A549 (cell line): ENCODE data around the gene TSSK6. TPM values are rescaled to one million over a fixed set of nuclear protein-coding genes. Genes with fewer than 3 reads are reported as not detected.

Experiments
- ATAC-seq, 2 experiments: fragments of 200-7000 bp in 1 of 2; fragments of >200 bp in 1 of 2; cut with Nextera tagmentation in 1 of 2; cut with Tn5 transposase in 1 of 2; 3 replicates each; pipeline versions ENCODE4 v1.8.0 to v1.9.1; 2018 to 2020; ENCODE audit warnings: mild to moderate bottlenecking in 1 of 2, moderate library complexity in 1 of 2
- CTCF ChIA-PET: fragments of 300-600 bp; sonication (Branson Sonifier 250); formaldehyde crosslinking; extraction: SDS; loops from one replicate; lab custom pipeline; 2021; ENCODE audit warnings: antibody characterized with exemption, inconsistent platforms; lab: Yijun Ruan, JAX
- POLR2A ChIA-PET: fragments of 350-600 bp; formaldehyde crosslinking; extraction: SDS; loops from one replicate; lab custom pipeline; 2021; ENCODE audit warnings: antibody characterized with exemption, inconsistent platforms; lab: Yijun Ruan, JAX
- DNase-seq, 2 experiments: peaks; one replicate each; pipeline versions ENCODE4 v3.0.0 to v3.0.0-alpha.2; 2011 to 2016; ENCODE audit warnings: low read depth in 1 of 2, low spot score in 1 of 2
- FAIRE-seq: peaks from 2 replicates; lab custom pipeline; 2011; peaks lifted over from hg19 to GRCh38; lab: Jason Lieb, UNC
- H3K27ac ChIP-seq, 2 experiments: fragments of >200 bp; sonication (Bioruptor Twin); formaldehyde crosslinking; 3 replicates each; pipeline ENCODE4 v1.5.1; 2016 to 2017
- H3K4me1 ChIP-seq: fragments of >200 bp; sonication (Bioruptor Twin); formaldehyde crosslinking; 3 replicates; pipeline ENCODE4 v1.6.1; 2016
- H3K4me2 ChIP-seq: fragments of >200 bp; sonication (Bioruptor Twin); formaldehyde crosslinking; 3 replicates; pipeline ENCODE4 v1.6.1; 2016
- H3K4me3 ChIP-seq: fragments of >200 bp; sonication (Bioruptor Twin); formaldehyde crosslinking; 3 replicates; pipeline ENCODE4 v1.5.1; 2016
- H3K9me3 ChIP-seq: fragments of >200 bp; sonication (Bioruptor Twin); formaldehyde crosslinking; 3 replicates; pipeline ENCODE4 v1.6.1; 2016
- HEYL ChIP-seq: fragments of 250-450 bp; sonication (Bioruptor Pico); IDR thresholded peaks from 2 replicates; pipeline ENCODE4 v1.8.0; 2021; ENCODE audit warnings: mild to moderate bottlenecking, moderate library complexity
- KDM5A ChIP-seq: fragments of 200-600 bp; sonication (generic); IDR thresholded peaks from 2 replicates; pipeline ENCODE4 v1.6.1; 2016; ENCODE audit warnings: antibody characterized with exemption, mild to moderate bottlenecking
- MAFK ChIP-seq: fragments of 450-650 bp; IDR thresholded peaks from 2 replicates; pipeline ENCODE4 v1.6.1; 2014; ENCODE audit not compliant: partially characterized antibody
- WGBS: methylation state at CpG from one replicate; pipeline ENCODE4 v1.1.6; 2017; ENCODE audit errors: missing lambda C conversion rate; 5-methylcytosine and 5-hydroxymethylcytosine counted together
- polyA plus RNA-seq, 4 experiments: library from polyadenylated mRNA; depleted of rRNA in 3 of 4; stranded (reverse); fragments of >200 nt; fragmentation: RNase III in 1 of 4; extraction: RNeasy Plus Mini Kit Qiagen cat#74134 plus additional on column Dnase treatment in 1 of 4; gene quantifications; 2 replicates in 3 of 4; 3 replicates in 1 of 4; pipeline ENCODE4 v1.2.3, GENCODE V29; 2011 to 2017
- TF ChIP-seq, protein P1 (sequence below): fragments of 250-450 bp; sonication (Bioruptor Pico); IDR thresholded peaks from 2 replicates; pipeline ENCODE4 v1.5.0; 2020; ENCODE audit warnings: low read depth, mild to moderate bottlenecking, moderate library complexity

Gene TSSK6
- polyA plus RNA-seq, 2 of the 4 experiments (the other 2 are of a cell fraction) = 1.4 to 1.8 TPM

DNA sequence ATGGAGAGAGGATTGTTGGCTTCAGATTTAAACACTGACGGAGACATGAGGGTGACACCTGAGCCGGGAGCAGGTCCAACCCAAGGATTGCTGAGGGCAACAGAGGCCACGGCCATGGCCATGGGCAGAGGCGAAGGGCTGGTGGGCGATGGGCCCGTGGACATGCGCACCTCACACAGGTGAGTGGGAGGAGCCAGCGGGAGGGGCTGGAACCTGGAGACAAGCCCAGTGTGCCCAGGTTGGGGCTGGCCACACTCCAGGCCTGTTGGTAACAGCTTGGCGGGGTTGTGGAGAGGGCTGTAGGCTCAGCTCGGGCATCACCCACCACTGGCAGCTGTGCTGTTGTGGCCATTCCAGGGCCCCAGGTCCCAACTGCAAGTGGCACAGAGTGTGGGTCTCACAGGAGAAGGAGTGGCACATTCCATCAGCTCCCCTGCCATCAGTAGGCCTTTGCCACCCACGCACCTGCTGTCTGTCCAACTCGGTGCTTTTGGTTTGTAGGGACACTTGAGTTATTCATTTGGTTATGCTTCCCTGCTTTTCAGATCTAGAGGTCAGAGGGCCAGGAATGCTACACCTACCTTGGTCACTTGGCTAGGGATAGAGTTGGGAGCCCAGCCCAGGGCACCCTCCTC is 49.8 kb downstream of the TSSK6 start:
- TF ChIP-seq, protein P1, sequence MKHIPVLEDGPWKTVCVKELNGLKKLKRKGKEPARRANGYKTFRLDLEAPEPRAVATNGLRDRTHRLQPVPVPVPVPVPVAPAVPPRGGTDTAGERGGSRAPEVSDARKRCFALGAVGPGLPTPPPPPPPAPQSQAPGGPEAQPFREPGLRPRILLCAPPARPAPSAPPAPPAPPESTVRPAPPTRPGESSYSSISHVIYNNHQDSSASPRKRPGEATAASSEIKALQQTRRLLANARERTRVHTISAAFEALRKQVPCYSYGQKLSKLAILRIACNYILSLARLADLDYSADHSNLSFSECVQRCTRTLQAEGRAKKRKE = no peak
- no peak for TF ChIP-seq KDM5A
- ChIA-PET POLR2A (no interaction called here), CTCF (no interaction called here)
- FAIRE-seq (no peak), DNase-seq (no peak), ATAC-seq (no peak)
- 0 out of 3 replicates have a peak, but pooled peaks cover 6% of the 10 kb centered on the region for H3K4me1 ChIP-seq
- H3K4me3 ChIP-seq = no peak overlapping the region
- H3K9me3 ChIP-seq = peaks cover 19% of the 10 kb centered on the region; the same call in 2 of the 3 replicates
- no peak overlapping the region for H3K27ac ChIP-seq
- WGBS = 95% methylated on average over 9 of the region's 12 CpGs
- no peak overlapping the region for H3K4me2 ChIP-seq

GRCh38 chr19:19464339-19465098 is 50.8 kb downstream of the TSSK6 start:
- DNase-seq (no peak), ATAC-seq (no peak), FAIRE-seq (no peak)
- Histone ChIP-seq H3K4me2 (no peak overlapping the region), H3K4me3 (no peak overlapping the region), H3K27ac (peak overlapping the region in 1 of 2 experiments; percentile 22; a peak in 1 of 6 replicates), H3K9me3 (peaks cover 19% of the 10 kb centered on the region; the same call in 2 of the 3 replicates), H3K4me1 (0 out of 3 replicates have a peak, but pooled peaks cover 6% of the 10 kb centered on the region)
- ChIA-PET POLR2A (no interaction called here), CTCF (no interaction called here)
- WGBS = 83% methylated on average over 9 of the region's 13 CpGs
- TF ChIP-seq HEYL (CRISPR knock-in tag) = no peak
- TF ChIP-seq MAFK = peak; percentile 70

Other genes starting within 250 kb of the TSSK6 start
- 0.45 and 0.62 TPM in 2 replicates for gene TM6SF2, start 242.2 kb downstream of the TSSK6 start, polyA plus RNA-seq (2011; rRNA removed)
- 0.54 to 0.88 TPM (median 0.65 TPM) in 3 replicates for gene TM6SF2, start 242.2 kb downstream of the TSSK6 start, polyA plus RNA-seq (2017; fragmentation: RNase III; extraction: RNeasy Plus Mini Kit Qiagen cat#74134 plus additional on column Dnase treatment)
- 17.6 and 21.9 TPM in 2 replicates for gene SUGP1, start 195.0 kb downstream of the TSSK6 start, polyA plus RNA-seq (2011; rRNA removed)
- 27.4 to 30.0 TPM (median 30.0 TPM) in 3 replicates for gene SUGP1, start 195.0 kb downstream of the TSSK6 start, polyA plus RNA-seq (2017; fragmentation: RNase III; extraction: RNeasy Plus Mini Kit Qiagen cat#74134 plus additional on column Dnase treatment)
- 8.5 and 14.0 TPM in 2 replicates for gene MAU2, start 194.7 kb downstream of the TSSK6 start, polyA plus RNA-seq (2011; rRNA removed)
- 10.0 to 11.6 TPM (median 11.5 TPM) in 3 replicates for gene MAU2, start 194.7 kb downstream of the TSSK6 start, polyA plus RNA-seq (2017; fragmentation: RNase III; extraction: RNeasy Plus Mini Kit Qiagen cat#74134 plus additional on column Dnase treatment)
- gene GATAD2A, start 109.9 kb downstream of the TSSK6 start, polyA plus RNA-seq (2011; rRNA removed) = 12.5 and 25.2 TPM in 2 replicates
- 28.4 to 29.3 TPM (median 28.9 TPM) in 3 replicates for gene GATAD2A, start 109.9 kb downstream of the TSSK6 start, polyA plus RNA-seq (2017; fragmentation: RNase III; extraction: RNeasy Plus Mini Kit Qiagen cat#74134 plus additional on column Dnase treatment)
- 147 and 197 TPM in 2 replicates for gene NDUFA13, start 677 bp upstream of the TSSK6 start, polyA plus RNA-seq (2011; rRNA removed)
- gene NDUFA13, start 677 bp upstream of the TSSK6 start, polyA plus RNA-seq (2017; fragmentation: RNase III; extraction: RNeasy Plus Mini Kit Qiagen cat#74134 plus additional on column Dnase treatment) = 246 to 271 TPM (median 253 TPM) in 3 replicates
- gene YJEFN3, start 13.4 kb upstream of the TSSK6 start, polyA plus RNA-seq (2011; rRNA removed) = 2.3 and 3.2 TPM in 2 replicates
- gene YJEFN3, start 13.4 kb upstream of the TSSK6 start, polyA plus RNA-seq (2017; fragmentation: RNase III; extraction: RNeasy Plus Mini Kit Qiagen cat#74134 plus additional on column Dnase treatment) = 7.2 to 8.4 TPM (median 7.5 TPM) in 3 replicates
- gene CILP2, start 22.7 kb upstream of the TSSK6 start, polyA plus RNA-seq (2011; rRNA removed) = 0.15 and 0.17 TPM in 2 replicates
- gene CILP2, start 22.7 kb upstream of the TSSK6 start, polyA plus RNA-seq (2017; fragmentation: RNase III; extraction: RNeasy Plus Mini Kit Qiagen cat#74134 plus additional on column Dnase treatment) = 0.15 to 0.17 TPM (median 0.17 TPM) in 3 replicates
- 0.41 and 0.70 TPM in 2 replicates for gene PBX4, start 103.1 kb upstream of the TSSK6 start, polyA plus RNA-seq (2011; rRNA removed)
- gene PBX4, start 103.1 kb upstream of the TSSK6 start, polyA plus RNA-seq (2017; fragmentation: RNase III; extraction: RNeasy Plus Mini Kit Qiagen cat#74134 plus additional on column Dnase treatment) = 0.90 to 1.6 TPM (median 1.4 TPM) in 3 replicates
- 1.5 and 2.2 TPM in 2 replicates for gene LPAR2, start 112.7 kb upstream of the TSSK6 start, polyA plus RNA-seq (2011; rRNA removed)
- gene LPAR2, start 112.7 kb upstream of the TSSK6 start, polyA plus RNA-seq (2017; fragmentation: RNase III; extraction: RNeasy Plus Mini Kit Qiagen cat#74134 plus additional on column Dnase treatment) = 3.8 to 5.2 TPM (median 4.4 TPM) in 3 replicates
- 1.4 and 1.5 TPM in 2 replicates for gene GMIP, start 128.1 kb upstream of the TSSK6 start, polyA plus RNA-seq (2011; rRNA removed)
- gene GMIP, start 128.1 kb upstream of the TSSK6 start, polyA plus RNA-seq (2017; fragmentation: RNase III; extraction: RNeasy Plus Mini Kit Qiagen cat#74134 plus additional on column Dnase treatment) = 4.1 to 5.1 TPM (median 4.3 TPM) in 3 replicates
- 10.8 and 13.7 TPM in 2 replicates for gene ATP13A1, start 148.1 kb upstream of the TSSK6 start, polyA plus RNA-seq (2011; rRNA removed)
- 24.6 to 30.1 TPM (median 29.9 TPM) in 3 replicates for gene ATP13A1, start 148.1 kb upstream of the TSSK6 start, polyA plus RNA-seq (2017; fragmentation: RNase III; extraction: RNeasy Plus Mini Kit Qiagen cat#74134 plus additional on column Dnase treatment)
- gene ZNF101, start 153.3 kb upstream of the TSSK6 start, polyA plus RNA-seq (2011; rRNA removed) = 5.8 and 7.4 TPM in 2 replicates
- gene ZNF101, start 153.3 kb upstream of the TSSK6 start, polyA plus RNA-seq (2017; fragmentation: RNase III; extraction: RNeasy Plus Mini Kit Qiagen cat#74134 plus additional on column Dnase treatment) = 4.1 to 5.2 TPM (median 4.9 TPM) in 3 replicates
- 2.8 and 2.9 TPM in 2 replicates for gene ZNF14, start 217.6 kb upstream of the TSSK6 start, polyA plus RNA-seq (2011; rRNA removed)
- gene ZNF14, start 217.6 kb upstream of the TSSK6 start, polyA plus RNA-seq (2017; fragmentation: RNase III; extraction: RNeasy Plus Mini Kit Qiagen cat#74134 plus additional on column Dnase treatment) = 1.6 to 1.8 TPM (median 1.6 TPM) in 3 replicates